NCI-H526 (cell line): ENCODE data around the gene ITGB8.
A peak's percentile ranks its signal among the peaks of the same experiment; 100 is the strongest.
"Not testable (repeated sequence)": the region's sequence is repeated elsewhere in the genome, so short reads cannot be mapped to it uniquely, and the experiment has no call there.

Experiments used
- DNase-seq, 2 experiments: peaks; one replicate each; lab custom pipeline; 2025; lab: John Stamatoyannopoulos, UW

The ITGB8 gene

DNA sequence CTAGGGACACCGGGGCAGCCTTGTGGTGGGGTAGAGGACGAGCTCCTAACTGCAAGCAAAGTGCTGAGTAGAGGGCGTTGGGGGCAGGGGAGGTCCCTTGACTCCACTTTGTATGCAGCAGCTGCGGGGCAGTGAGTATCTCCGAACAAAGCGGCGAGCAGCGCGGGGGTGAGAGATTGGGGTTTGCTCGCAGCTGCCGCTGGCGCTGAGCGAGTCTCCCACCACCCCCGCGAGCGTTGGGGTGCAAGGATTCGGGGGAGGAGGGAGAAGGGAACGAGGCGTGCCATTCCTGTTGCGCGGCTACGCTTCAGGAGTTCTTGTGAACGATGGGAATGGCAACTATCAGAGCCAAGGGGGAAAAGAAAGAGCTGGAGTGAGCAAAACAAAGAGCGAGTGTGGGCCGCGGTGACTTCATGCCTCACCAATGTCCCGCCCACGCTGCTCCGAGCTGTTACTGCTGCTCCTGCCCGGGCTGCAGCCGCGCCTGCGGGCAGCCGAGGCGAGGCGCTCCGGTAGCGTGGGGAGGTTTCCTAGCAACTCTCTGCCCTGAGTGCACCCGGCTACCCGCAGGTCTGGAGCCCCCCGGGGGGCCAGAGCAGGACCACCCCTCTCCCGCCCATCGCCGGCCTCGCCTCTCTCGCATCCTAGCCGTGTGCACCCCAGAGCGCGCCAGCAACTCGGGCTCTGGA, at the start of gene ITGB8:
Gene ITGB8 (plus strand): TSS at position 662 of the 689 bp plus-strand sequence. CDS start 907 bp downstream, outside the sequence.
- DNase-seq = peak; percentile 57 to 81

GRCh38 chr7:20282959-20283358, 47.7 kb upstream of the ITGB8 start:
- DNase-seq = no peak

GRCh38 chr7:20283385-20283784, 47.3 kb upstream of the ITGB8 start:
- DNase-seq = no peak

GRCh38 chr7:20284003-20284770, 46.5 kb upstream of the ITGB8 start:
- no peak for DNase-seq

DNA sequence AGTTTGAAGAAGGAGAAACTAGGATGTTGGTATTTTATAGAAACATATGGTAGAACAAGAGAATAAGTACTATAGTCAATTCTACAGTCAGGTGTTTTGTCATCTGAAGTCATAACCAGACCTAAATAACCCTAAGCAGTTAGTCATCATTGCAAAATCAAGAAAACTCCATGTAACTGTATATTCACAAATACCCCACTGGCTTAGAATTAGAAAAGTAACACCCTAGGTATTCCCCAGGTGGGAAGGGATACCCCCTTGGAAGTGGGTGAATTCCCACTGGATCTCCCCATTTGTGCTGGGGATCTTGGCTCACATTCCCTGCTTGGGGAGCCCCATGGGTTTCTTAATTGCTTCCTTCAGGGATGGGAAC, 45.9 kb upstream of the ITGB8 start:
- no peak for DNase-seq

DNA sequence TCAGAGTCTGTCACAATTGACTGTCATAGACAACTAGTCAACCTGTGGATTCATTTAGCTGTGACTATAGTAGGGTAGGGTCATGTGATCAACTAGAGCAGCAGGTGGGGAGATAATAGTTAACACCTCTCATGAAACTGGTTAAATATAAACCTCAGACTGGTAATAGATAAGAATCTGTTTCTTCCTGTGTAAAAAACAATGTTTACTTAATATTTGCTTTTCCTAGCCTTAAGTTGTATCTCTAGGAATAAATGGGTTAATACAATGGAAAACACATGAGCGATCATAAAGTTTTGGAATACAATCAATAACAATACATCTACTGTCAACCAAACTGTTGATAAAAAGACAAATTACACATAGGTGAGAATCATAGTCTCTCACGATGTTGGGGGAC, 43.4 kb upstream of the ITGB8 start:
- no peak for DNase-seq

DNA sequence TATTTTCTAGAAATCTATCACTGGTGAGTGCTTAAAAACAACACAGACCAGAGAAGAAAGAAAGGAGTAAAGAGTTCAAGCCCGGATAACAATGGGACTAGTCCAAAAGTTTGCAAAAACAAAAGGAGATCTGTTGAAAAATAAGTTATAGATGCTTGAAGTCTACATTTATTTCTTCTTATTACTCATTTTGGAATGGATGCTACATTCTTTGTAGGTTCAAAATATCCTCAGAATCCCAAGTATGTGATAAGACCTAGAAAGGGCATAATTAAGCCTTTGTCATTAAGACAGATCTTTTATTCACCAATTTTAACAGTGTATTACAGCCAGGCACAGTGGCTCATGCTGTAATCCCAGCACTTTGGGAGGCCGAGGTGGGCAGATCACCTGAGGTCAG, 42.7 kb upstream of the ITGB8 start:
- no peak for DNase-seq

GRCh38 chr7:20290505-20291111, 40.1 kb upstream of the ITGB8 start:
- DNase-seq = no peak

DNA sequence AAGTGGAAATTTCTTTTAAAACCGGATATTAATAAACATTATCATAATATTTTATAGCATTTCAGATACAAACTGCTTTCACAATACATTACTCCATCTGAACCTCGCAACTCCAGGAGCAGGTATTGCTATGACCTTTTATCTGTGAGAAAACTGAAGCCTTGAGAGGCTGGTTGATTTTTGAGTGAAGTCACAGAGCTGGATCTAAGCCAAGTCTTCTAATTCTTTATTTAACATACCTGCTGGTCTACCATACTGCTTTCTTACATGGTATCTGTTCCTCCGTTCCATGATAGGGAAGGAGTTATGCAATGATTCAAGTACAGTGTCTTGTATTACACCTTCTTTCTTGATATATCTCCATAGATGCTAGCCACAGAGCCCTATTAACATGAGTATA, 37.4 kb upstream of the ITGB8 start:
- DNase-seq = no peak

- no peak for DNase-seq
Measured at GRCh38 chr7:20296444-20296843, 34.3 kb upstream of the ITGB8 start.

DNA sequence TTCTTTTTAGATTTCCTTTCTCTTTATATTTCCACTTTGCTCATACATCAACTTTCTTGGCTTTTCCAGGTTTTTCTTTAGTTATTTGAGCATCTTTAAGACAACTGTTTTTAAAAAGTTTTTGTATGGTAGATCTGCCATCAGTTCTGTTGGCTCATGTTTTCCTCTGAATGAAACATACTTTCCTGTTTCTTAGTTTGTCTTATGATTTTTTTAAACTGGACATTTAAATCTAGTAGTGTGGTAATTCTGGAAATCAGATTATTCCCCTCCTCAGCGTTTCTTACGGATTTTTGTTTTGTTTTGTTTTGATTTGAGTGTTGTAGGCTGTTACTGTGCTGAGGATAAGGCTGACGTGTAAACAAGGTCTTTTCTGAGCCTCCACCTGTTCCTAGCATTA, 33.8 kb upstream of the ITGB8 start:
- DNase-seq = no peak

GRCh38 chr7:20298486-20298901, 32.2 kb upstream of the ITGB8 start:
- no peak for DNase-seq

DNA sequence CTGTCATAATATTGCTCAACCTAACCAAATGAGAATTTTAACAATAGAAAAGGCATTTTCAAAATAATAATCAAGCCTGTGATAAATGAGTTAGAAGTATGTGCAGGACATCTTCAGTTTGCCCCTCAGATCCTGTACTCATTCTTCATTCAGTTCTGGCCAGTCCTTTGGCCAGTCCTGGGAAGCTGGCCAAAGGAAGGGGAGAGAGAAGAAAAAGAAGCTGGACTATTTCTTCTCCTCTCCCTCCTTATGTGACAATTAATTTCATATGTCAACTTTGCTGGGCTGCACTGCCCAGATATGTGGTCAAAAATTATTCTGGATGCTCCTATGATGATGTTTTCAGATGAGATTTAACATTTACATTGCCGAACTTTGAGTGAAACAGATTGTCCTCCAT, 31.6 kb upstream of the ITGB8 start:
- DNase-seq = no peak

DNA sequence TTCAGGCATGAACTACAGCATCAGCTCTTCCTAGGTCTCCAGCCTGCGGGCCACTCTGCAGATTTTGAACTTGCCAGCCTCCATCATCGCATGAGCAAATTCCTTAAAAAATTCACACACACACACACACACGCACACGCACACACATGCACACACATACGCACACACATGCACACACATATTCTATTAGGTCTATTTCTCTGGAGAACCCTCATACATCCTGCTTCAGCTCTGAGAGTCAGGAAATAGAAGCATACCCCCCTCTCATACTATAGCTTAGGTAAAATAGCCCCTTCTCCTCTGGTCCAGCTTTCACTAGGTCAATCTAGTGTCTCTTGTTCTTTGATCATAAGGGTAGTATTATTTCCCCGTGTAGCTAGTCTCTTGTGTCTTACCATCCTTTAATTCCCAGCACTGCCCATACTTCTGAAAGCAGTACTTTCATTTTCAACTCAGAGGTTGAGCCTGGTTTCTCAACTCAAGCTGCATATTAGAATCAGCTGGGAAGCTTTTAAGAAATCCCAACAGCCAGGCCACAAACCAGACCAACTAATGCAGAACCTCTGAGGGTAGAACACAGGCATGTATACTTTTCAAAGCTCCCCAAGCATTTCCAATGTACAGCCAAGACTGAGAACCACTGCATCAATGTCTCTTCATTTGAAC, 30.9 kb upstream of the ITGB8 start:
- DNase-seq = no peak

- DNase-seq = no peak
Measured at GRCh38 chr7:20301311-20301939, 29.3 kb upstream of the ITGB8 start.

GRCh38 chr7:20302300-20302699, 28.4 kb upstream of the ITGB8 start:
- not testable (repeated sequence) for DNase-seq

DNA sequence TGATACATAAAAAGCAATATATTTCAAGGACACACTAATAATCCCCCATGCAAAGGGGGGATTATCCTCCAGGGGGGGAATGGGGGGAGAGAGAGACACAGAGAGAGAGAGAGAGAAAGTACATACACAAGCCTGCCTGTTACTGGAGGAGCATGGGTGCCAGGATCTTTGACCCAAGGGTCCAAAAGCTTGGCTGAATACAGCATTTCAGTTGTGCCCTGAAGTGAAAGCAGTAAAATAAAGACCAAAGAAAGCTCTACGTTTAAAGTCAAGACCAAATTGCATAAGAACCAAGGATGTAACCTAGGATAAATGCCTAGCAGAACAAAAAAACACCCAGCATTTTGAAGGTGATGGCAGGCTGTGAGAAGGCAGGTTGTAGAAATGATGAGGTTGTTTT, 27.8 kb upstream of the ITGB8 start:
- no peak for DNase-seq

DNA sequence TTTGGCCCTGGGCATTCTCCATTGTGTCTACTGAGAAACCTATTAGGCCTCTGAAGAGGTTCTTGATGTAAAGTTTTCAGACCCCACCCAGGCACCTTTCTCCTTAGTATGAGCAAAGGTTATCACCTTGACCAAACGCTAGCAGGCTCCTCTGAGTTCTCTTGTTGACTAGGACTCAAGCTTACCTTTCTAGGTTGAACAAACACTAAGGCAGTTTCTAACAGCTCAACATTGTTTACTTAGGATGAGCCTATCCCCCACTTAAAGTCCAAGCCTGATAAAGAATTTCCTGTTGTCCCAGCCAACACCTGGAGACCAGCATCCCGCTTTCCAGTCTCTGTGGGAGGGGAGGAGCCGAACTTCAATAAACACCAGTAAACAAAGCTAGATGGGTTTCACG, 26.3 kb upstream of the ITGB8 start:
- no peak for DNase-seq

DNA sequence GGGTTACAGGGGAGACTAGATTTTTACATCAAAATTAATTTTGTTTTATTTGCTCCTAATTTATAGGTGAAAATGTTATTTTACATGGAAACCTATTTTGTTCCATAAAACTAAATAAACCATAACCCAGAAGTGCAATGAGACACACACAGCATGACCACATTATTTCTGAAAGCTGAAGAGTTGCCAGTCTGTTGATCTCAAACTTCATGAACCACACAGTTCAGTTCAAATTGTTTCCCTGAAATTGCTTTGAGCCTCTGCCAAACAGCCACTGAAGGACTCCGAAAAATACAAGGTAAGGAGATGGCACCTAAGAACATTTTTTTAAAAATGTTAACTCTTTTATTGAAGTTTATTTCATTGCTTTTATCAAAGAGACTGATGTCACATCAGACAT, 25.0 kb upstream of the ITGB8 start:
- DNase-seq = no peak

GRCh38 chr7:20306180-20306946, 24.3 kb upstream of the ITGB8 start:
- no peak for DNase-seq

- no peak for DNase-seq
Measured at GRCh38 chr7:20307119-20307518, 23.6 kb upstream of the ITGB8 start.
